GM18858 (cell line): ENCODE data around the gene NPEPPS.
"Not testable (repeated sequence)": the region's sequence is repeated elsewhere in the genome, so short reads cannot be mapped to it uniquely, and the experiment has no call there.

Experiments
- ATAC-seq: cut with Tn5 transposase; IDR thresholded peaks from one replicate; pipeline ENCODE4 v1.9.1; 2021; ENCODE audit not compliant: unreplicated experiment

NPEPPS gene

DNA sequence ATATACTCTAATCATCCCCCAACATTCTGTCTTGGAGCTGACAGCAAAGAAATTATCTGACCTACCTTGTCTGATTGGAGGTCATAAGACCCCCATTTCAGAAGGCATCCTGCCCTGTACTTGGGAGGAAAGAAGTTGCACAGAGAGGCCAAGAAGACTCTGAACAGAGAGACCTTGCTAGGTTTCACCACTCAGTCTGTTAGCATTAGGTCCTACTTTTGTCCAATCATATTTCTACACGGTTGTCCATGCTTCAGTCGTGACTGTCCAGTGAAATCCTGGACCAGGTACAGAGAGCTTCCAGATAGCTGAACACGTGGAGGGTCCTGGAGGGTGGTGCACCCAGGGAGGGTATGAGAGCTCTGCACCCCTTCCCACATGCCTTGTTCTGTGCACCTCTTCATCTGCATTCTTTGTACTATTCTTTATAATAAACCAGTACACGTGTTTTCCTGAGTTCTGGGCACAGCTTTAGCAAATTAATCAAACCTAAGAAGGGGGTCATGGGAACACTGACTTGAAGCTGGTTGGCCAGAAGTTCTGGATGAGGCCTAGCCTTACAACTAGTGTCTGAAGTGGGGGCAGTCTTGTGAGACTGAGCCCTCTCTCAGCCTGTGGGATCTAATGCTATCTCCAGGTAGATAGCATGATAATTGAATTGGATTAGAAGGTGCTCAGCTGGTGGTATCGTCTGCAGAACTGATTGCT, 30.9 kb downstream of the NPEPPS start:
- not testable (repeated sequence) for ATAC-seq

DNA sequence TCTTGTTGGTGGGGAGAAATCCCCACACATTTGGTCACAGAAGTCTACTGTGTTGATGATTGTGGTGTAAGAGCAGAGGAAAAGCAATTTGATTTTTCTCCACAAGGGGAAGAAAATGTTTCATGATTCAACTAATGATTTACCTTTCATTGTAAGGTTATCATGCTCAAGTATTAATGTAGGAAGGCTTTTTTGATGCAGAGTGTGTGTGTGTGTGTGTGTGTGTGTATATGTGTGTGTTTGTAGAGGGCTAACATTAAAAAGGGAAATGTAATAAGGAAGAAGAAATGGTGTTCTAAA, 31.4 kb downstream of the NPEPPS start:
- not testable (repeated sequence) for ATAC-seq

DNA sequence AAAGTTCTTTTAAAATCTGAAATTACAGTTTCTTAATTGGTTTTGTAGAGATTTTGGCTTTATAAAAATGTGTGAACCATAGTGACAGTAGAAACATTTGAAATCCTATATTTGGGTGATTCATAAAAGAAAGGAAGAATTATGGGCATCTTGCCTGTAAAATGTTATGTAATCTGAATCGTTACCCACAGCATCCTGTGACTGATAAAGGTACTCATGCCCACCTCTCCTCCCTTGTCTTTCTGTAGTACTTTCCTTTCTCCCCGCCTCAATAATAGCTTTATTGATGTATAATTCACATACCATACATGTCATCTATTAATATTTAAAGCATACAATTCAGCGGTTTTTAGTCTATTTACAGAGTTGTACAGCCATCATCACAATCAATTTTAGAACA, 36.4 kb downstream of the NPEPPS start:
- ATAC-seq = not testable (repeated sequence)

DNA sequence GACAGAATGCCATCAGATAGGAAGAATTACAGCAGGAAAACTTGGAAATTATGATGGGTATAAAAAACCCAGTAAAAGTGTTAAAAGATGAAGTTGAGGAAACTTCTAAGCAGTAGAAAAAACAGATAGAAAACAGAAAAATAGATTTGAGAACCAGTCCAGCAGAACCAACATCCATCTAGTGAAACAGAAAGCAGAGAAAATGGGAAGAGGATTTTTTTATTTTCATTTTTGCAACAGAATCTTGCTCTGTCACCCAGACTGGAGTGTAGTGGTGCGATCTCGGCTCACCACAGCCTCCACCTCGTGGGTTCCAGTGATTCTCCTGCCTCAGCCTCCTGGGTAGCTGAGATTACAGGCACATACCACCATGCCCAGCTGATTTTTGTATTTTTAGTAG, 41.7 kb downstream of the NPEPPS start:
- not testable (repeated sequence) for ATAC-seq

DNA sequence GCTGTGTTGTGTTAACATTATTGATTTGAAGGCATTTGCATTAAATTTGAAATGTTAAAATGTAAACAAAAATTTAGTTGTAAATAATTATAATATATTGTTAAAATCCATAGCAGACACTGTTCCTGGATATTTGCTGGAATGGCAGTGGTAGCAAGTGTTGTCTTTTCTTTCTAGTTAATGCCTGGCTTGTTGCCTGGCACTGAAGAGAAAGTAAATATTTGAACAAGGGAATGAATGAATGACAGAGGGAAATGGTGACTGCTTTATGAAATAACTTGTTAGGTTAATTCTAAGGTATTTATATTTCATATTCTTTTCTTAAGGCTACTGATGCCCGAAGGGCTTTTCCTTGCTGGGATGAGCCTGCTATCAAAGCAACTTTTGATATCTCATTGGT, 51.5 kb downstream of the NPEPPS start:
- ATAC-seq = not testable (repeated sequence)

DNA sequence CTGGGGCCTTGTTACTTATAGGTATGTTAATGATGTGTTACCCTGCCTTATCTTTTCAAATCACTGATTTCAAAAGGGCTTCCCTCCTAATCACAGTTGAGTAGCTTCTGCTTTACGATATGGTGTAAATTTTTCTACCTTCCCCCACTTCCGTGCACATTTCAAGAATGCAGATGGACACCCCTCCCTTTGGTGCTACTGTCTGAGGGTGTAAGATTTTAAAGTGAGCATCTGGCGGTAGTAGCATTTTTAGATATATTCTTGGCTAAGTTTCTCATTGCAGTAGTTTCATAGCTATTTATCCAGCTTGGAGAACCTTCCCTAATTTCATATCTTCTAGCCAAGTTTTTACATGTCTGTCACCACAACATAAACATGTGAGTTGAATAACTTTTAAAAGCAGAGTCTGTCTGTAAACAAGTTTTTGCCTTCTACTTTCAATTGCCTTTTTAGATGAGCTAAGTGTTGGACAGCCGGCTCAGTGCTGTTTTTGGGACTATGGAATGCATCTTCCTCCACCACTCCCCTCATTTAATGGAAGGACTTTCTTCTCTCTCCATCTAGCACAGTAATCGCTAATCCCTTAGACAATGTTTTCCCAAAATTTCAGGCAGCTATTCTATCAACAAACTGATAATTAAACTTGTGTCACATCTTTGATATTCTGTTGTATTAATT, 55.6 kb downstream of the NPEPPS start:
- ATAC-seq = not testable (repeated sequence)

DNA sequence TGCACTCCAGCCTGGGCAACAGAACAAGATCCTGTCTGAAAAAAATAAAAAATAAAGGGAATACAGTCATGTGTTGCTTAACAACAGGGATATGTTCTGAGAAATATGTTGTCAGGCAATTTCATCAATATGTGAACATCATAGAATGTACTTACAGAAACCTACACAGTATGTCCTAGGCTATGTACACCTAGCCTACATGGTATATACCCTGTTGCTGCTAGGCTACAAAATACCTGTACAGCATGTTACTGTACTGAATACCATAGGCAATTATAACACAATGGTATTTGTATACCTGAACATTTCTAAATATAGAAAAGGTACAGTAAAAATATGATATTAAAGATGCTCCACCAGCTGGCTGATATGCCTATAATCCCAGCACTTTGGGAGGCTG, 62.6 kb downstream of the NPEPPS start:
- not testable (repeated sequence) for ATAC-seq

DNA sequence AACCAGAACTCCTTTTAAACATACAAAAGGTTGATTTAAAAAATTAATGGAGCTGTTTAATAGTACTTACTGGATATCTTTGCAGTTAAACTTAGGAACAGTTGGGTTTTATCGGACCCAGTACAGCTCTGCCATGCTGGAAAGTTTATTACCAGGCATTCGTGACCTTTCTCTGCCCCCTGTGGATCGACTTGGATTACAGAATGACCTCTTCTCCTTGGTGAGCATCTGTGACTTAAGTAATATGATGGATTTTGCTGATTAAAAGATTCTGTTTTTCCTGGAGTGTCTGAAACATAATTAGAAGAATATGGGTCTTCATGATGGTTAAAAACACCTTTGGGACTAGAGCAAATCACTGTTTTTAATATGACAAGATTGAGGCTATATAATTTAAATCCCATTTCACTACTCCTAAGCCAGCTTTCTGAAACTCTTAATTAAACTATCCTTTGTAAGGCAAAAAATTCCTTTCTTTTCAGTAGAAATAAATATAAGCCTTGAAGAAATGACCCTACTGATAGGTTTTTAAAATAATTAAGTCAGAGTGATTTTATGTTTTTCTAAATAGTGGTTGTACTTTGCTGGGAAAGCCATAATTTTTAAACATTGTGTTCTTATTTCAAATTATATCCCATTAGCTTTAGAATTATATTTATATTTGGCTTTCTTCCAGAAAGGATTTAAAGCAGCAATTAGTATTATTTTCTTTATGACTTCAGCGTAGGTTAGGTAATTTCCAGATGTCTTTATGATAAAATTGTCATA, 73.1 kb downstream of the NPEPPS start:
- no peak for ATAC-seq

DNA sequence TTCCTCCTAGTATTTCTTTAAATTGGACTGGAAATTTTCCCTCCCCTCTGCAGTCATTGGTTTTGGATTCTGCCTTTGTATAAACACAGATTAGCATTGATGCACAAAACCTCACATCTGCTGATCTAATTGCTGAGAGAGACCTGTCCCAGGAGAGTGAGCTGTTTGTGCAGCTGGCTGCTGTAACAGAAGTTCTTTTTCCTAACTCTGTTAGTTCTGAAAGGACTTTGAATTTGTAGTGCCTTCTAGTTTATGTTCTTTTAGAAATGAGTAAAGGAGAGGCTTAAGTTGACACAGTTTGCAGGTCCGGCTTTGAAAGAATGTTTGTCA, 73.7 kb downstream of the NPEPPS start:
- no peak for ATAC-seq

DNA sequence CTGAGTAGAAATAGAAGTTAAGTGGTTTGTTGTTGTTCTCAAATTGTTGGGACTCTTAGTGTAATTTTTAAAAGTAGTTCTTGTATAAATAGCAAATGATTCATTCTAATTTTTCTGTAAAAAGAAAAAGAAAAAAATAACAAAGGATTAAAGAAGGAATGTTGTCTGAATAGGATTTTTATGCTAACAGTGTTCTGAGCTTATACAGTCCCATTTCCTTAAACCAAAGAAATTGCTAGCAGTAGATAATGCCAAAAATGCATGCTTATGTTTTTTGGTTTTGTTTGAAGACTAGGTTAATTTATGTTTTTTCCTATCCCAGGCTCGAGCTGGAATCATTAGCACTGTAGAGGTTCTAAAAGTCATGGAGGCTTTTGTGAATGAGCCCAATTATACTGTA, 74.1 kb downstream of the NPEPPS start:
- ATAC-seq = no peak

DNA sequence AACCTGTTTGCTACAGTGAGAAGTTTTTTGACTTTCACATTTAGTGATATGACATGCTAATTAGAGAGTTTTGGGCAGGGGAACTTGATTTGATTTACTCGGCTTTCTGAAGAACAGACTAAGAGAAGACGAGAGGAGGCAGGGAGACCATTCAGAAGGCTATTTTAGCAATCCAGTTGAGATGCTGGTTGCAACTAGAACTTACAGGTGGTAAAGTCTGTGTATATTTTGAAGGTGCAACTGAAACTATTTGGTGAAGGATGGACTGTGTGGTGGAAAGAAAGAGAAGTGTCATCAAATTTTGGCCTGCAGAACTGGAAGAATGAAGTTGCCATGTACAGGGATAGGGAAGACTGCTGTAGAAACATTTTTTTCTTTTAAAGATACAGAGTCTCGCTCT, 76.6 kb downstream of the NPEPPS start:
- ATAC-seq = no peak

DNA sequence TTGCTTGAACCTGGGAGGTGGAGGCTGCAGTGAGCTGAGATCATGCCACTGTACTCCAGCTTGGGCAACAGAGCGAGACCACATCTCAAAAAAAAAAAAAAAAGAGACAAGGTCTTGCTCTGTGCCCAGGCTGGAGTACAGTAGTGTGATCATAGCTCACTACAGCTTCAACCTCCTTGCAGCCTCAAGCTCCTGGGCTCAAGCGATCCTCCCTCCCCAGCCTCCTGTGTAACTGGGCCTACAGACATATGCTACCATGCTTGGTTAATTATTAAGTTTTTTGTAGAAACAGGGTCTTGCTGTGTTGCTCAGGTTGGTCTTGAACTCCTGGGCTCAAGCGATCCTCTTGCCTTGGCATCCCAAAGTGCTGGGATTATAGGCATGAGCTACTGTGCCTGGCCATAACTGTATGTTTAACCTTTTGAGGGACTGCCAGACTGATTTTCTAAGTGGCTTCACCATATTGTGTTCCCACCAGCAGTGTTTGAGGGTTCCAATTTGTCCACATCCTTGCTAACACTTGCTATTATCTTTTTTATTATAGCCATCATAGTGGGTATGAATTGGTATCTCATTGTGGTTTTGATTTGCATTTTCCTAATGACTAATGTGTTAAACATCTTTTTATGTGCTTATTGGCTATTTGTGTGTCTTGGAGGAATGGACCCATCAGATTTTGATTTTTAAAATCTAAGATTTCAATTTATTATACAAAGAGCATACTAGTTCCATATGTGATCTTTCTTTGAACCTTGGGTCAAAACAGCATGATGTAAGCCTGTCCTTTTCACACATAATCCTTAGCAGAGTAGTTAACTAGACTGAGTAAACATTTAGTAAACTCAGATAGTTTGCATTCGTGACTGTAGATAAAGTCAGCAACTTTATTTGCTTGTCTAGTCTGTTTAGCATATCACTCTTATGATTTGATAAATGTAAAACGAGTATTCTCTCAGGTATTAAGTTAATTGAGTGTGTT, 80.8 kb downstream of the NPEPPS start:
- no peak for ATAC-seq

DNA sequence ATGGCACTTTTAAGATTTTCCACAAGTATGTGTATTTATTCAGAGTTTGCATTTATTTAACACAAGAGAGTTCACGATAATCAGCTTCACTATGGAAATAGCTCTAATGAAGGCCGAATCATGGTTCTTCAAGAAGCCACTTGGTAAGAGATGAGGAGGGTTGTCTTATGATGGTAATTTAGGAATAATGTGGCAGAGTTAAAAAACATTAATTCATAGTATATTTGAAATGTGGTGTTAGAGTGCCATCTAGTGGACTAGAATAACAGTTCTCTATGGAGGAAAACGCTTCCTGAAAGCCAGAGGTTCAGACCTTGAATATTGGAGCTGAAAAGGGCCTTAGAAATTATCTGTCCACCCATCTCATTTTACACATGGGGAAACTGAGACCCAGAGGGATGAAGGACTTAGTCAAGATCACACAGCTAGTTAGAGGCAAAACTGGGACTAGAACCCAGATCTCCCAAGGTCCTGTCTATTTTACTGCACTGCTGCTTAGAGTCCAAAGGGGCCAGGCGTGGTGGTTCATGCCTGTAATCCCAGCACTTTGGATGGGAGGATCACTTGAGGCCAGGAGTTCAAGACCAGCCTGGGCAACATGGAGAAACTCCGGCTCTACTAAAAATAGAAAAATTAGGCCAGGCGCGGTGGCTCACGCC, 85.0 kb downstream of the NPEPPS start:
- no peak for ATAC-seq

DNA sequence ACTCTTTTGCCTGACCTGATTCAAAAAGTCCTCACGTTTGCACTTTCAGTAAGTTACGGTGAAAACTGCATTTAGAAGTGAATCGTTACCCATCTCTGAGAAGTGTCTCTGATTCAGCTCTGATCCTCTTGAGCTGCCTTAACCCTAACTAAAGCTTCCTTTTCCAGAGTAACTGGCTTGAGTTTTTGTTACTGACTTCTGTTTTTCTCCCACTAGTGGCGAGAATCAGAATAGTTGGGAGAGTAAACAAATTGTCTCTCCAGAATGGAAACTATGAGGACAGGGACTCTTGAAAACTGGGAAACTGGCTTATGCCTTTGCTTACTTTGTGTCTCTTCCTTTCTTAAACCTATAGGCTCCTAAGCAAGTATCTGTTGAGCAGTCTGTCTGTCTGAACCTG, 87.5 kb downstream of the NPEPPS start:
- no peak for ATAC-seq

DNA sequence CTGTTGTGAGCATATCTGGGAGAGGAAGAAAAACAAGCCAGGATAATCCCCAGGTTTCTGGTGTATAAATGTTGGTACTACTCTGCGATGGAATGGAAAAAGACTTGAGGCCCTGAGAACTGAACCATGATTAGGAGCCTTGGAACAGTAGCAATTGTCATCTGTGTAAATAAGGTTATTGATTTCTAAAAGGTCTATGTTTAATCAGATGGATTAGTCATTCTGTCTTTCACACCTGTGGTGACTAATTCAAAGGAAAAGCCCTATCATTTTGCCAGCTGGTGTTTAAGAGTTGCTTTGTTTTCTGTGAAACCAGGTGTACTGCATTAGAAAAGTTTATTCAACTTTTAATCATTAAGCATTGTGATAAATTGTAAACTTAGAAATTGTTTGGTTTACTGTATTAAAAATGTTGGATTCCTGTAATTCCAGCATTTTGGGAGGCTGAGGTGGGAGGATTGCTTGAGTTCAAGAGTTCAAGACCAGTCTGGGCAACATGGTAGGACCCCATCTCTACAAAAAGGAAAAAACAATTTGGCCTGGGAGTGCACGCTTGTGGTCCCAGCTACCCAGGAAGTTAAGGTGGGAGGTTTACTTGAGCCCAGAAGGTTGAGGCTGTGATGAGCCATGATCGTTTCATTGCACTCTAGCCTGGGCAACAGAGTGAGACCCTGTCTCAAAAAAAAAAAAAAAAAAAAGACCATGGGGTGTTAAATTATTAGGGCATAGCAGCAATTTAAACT, 89.8 kb downstream of the NPEPPS start:
- ATAC-seq = no peak

DNA sequence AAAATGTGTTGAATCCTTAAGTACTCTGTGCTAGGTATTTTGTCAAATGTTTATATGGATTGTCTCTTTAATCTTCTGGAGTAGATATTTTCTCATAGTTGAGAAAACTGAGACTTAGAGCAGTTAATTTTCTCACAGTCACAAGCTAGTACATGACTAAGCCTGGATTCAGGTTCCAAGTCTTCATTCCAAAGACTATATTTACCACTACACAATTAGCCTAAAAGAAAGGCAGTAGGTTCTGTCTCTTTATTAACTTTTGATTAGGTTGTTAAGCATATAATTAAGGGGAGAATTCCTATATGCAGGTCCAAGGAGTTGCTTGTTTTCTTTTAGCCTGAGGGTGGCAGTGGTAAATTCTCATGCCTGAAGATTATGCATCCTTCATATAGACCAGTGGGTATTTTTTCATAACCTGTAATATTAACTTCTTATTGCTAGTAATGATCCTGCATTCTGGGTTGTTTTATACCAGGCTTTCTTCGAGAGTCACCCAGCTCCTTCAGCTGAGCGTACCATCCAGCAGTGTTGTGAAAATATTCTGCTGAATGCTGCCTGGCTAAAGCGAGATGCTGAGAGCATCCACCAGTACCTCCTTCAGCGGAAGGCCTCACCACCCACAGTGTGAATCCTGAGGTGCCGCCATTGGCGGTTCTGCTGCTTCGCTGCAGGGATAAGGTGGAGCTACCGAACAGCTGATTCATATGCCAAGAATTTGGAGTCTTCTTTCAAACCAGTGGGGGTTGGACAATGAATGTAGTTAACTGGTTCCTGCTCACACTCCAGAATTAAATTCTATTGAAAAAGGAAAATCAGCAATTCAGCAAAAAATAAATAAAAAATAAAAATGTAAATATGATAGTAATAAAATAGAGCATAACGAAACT, 90.6 kb downstream of the NPEPPS start:
- ATAC-seq = no peak

DNA sequence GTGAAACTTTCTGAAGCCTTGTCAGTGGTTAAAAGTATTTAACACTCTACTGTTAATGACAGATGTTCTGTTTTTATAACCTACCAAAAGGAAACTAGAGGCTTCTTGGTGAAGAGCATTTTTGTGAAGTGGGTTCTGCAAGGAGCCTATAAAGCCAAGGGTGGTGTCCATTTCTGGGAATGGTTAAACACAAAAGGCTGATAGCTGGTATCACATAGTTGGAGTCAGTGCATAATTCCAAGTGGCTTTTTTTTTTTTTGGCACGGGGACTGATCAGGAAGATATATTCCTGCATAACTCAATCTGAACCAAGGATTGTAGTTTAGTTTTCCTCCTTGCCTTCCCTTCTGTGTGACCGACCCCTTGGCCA, 91.3 kb downstream of the NPEPPS start:
- ATAC-seq = no peak

DNA sequence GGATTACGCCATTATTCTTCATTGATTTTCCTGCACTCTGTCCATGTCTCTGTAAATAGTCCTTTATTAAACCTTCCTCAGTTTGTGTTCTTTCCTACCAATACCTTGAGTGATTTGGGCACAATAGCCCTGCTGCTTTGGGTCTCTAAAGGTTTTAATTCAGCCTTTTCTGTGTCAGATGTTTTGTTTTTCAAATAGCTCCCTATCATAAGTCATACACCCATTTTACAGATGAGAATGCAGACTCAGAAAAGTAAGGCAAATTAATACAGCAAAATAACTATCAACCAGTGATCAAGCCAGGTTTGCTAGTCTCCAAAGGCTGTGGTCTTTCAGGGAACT, 93.8 kb downstream of the NPEPPS start:
- no peak for ATAC-seq

DNA sequence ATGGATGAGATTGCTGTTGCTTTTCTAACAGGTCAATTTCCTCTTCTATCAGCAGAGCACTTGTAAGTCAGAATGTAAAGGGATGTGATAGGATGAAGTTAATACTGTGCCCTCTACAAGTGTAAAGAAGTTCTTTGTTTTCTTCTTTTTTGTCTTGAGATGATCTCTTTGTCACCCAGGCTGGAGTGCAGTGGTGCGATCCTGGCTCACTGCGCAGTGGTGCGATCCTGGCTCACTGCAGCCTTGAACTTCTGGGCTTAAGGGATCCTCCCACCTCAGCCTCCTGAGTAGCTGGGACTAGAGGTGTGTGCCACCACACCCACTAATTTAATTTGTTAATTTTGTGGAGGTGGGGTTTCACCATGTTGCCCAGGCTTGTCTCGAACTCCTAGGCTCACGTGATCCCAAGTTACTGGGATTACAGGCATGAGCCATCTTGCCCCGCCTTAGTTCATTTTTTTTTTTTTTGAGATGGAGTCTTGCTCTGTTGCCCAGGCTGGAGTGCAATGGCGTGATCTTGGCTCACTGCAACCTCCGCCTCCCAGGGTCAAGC, 97.2 kb downstream of the NPEPPS start:
- ATAC-seq = no peak
